H1 (cell line): Measurements from ENCODE around the gene FCRL2. TPM values are rescaled to one million over a fixed set of nuclear protein-coding genes. Genes with fewer than 3 reads are reported as not detected.

Experiments
- ATF2 ChIP-seq: IDR thresholded peaks from 2 replicates; pipeline ENCODE4 v1.6.1; 2012; ENCODE audit warnings: low read length, inconsistent platforms
- CEBPB ChIP-seq: IDR thresholded peaks from 2 replicates; pipeline ENCODE4 v1.6.1; 2012; ENCODE audit warnings: low read depth, low read length
- EP300 ChIP-seq, 2 experiments: IDR thresholded peaks; 1 replicate in 1 of 2; 2 replicates in 1 of 2; pipeline ENCODE4 v1.6.1; 2011 to 2012; ENCODE audit warnings: low read depth in 2 of 2, low read length in 2 of 2, mild to moderate bottlenecking in 2 of 2, borderline replicate concordance in 1 of 2, inconsistent platforms in 1 of 2, moderate library complexity in 1 of 2
- MAFK ChIP-seq: IDR thresholded peaks from 2 replicates; pipeline ENCODE4 v1.6.1; 2012; ENCODE audit warnings: low read depth, mild to moderate bottlenecking, improper control_type of control experiment, low read length
- PHF8 ChIP-seq: fragments of 200-600 bp; sonication (generic); conservative IDR thresholded peaks from 2 replicates; pipeline ENCODE4 v1.7.1; 2012; ENCODE audit warnings: low read depth, mild to moderate bottlenecking, inconsistent platforms, low read length, moderate library complexity
- SAP30 ChIP-seq: fragments of 300-600 bp; sonication (generic); IDR thresholded peaks from 2 replicates; pipeline ENCODE4 v1.7.1; 2012; ENCODE audit warnings: low read length, moderate library complexity, mild to moderate bottlenecking, inconsistent platforms; ENCODE audit not compliant: insufficient read depth, insufficient replicate concordance
- SIRT6 ChIP-seq: IDR thresholded peaks from one replicate; pipeline ENCODE4 v1.7.1; 2012; ENCODE audit warnings: low read length, inconsistent platforms
- SP1 ChIP-seq: IDR thresholded peaks from 2 replicates; pipeline ENCODE4 v1.6.1; 2011; ENCODE audit warnings: low read depth, low read length
- TBP ChIP-seq: IDR thresholded peaks from 2 replicates; pipeline ENCODE4 v1.6.1; 2011; ENCODE audit warnings: low read depth, low read length, improper control_type of control experiment
- polyA plus RNA-seq, 7 experiments: library from polyadenylated mRNA; depleted of rRNA in 3 of 7; stranded (reverse) in 5 of 7; unstranded in 2 of 7; fragments of >200 nt in 5 of 7; fragments of 200-250 nt in 2 of 7; gene quantifications; 1 replicate in 5 of 7; 2 replicates in 1 of 7; 4 replicates in 1 of 7; pipeline versions ENCODE4 v1.2.1 to v1.2.3, GENCODE V29; 2011 to 2013; ENCODE audit warnings: missing spikeins in 2 of 7, mixed read lengths in 2 of 7
- total RNA-seq: library from RNA; stranded (reverse); fragmentation: NEBNext Ultra II Directional; extraction: Animal tissue kit (Norgen Biotek cat#: 25700); gene quantifications from 2 replicates; pipeline ENCODE4 v1.2.1, GENCODE V29; 2021
- TF ChIP-seq, protein P1 (sequence below): fragments of 300-600 bp; sonication (generic); IDR thresholded peaks from 2 replicates; pipeline ENCODE4 v1.7.1; 2012; ENCODE audit warnings: low read length, moderate library complexity, mild to moderate bottlenecking, inconsistent platforms; ENCODE audit not compliant: insufficient replicate concordance

FCRL2 gene
- total and polyA plus RNA-seq, 2 of the 8 experiments (the other 6 are each of a cell fraction or from before 2014, with no cell fraction given) = not detected

DNA sequence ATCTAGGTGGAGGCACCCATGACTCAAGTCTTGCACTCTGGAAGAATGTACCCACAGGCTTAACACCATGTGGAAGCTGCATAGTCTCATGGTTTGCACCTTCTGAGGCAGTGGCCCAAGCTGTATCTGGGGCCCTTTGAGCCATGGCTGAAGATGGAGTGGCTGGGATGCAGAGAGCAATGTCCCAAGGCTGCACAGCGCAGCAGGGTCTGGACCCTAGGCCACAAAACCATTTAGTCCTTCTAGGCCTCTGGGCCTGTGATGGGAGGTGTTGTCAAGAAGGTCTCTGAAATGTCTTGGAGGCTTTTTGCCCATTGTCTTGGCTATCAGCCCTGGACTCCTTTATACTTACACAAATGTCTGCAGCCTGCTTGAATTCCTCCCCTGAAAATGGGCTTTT, 54.9 kb downstream of the FCRL2 start (continued):
- TF ChIP-seq, protein P1, sequence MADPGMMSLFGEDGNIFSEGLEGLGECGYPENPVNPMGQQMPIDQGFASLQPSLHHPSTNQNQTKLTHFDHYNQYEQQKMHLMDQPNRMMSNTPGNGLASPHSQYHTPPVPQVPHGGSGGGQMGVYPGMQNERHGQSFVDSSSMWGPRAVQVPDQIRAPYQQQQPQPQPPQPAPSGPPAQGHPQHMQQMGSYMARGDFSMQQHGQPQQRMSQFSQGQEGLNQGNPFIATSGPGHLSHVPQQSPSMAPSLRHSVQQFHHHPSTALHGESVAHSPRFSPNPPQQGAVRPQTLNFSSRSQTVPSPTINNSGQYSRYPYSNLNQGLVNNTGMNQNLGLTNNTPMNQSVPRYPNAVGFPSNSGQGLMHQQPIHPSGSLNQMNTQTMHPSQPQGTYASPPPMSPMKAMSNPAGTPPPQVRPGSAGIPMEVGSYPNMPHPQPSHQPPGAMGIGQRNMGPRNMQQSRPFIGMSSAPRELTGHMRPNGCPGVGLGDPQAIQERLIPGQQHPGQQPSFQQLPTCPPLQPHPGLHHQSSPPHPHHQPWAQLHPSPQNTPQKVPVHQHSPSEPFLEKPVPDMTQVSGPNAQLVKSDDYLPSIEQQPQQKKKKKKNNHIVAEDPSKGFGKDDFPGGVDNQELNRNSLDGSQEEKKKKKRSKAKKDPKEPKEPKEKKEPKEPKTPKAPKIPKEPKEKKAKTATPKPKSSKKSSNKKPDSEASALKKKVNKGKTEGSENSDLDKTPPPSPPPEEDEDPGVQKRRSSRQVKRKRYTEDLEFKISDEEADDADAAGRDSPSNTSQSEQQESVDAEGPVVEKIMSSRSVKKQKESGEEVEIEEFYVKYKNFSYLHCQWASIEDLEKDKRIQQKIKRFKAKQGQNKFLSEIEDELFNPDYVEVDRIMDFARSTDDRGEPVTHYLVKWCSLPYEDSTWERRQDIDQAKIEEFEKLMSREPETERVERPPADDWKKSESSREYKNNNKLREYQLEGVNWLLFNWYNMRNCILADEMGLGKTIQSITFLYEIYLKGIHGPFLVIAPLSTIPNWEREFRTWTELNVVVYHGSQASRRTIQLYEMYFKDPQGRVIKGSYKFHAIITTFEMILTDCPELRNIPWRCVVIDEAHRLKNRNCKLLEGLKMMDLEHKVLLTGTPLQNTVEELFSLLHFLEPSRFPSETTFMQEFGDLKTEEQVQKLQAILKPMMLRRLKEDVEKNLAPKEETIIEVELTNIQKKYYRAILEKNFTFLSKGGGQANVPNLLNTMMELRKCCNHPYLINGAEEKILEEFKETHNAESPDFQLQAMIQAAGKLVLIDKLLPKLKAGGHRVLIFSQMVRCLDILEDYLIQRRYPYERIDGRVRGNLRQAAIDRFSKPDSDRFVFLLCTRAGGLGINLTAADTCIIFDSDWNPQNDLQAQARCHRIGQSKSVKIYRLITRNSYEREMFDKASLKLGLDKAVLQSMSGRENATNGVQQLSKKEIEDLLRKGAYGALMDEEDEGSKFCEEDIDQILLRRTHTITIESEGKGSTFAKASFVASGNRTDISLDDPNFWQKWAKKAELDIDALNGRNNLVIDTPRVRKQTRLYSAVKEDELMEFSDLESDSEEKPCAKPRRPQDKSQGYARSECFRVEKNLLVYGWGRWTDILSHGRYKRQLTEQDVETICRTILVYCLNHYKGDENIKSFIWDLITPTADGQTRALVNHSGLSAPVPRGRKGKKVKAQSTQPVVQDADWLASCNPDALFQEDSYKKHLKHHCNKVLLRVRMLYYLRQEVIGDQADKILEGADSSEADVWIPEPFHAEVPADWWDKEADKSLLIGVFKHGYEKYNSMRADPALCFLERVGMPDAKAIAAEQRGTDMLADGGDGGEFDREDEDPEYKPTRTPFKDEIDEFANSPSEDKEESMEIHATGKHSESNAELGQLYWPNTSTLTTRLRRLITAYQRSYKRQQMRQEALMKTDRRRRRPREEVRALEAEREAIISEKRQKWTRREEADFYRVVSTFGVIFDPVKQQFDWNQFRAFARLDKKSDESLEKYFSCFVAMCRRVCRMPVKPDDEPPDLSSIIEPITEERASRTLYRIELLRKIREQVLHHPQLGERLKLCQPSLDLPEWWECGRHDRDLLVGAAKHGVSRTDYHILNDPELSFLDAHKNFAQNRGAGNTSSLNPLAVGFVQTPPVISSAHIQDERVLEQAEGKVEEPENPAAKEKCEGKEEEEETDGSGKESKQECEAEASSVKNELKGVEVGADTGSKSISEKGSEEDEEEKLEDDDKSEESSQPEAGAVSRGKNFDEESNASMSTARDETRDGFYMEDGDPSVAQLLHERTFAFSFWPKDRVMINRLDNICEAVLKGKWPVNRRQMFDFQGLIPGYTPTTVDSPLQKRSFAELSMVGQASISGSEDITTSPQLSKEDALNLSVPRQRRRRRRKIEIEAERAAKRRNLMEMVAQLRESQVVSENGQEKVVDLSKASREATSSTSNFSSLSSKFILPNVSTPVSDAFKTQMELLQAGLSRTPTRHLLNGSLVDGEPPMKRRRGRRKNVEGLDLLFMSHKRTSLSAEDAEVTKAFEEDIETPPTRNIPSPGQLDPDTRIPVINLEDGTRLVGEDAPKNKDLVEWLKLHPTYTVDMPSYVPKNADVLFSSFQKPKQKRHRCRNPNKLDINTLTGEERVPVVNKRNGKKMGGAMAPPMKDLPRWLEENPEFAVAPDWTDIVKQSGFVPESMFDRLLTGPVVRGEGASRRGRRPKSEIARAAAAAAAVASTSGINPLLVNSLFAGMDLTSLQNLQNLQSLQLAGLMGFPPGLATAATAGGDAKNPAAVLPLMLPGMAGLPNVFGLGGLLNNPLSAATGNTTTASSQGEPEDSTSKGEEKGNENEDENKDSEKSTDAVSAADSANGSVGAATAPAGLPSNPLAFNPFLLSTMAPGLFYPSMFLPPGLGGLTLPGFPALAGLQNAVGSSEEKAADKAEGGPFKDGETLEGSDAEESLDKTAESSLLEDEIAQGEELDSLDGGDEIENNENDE = no peak
- TF ChIP-seq SP1 = no peak
- no peak for TF ChIP-seq SAP30
- TF ChIP-seq ATF2 = no peak
- TF ChIP-seq CEBPB = no peak
- TF ChIP-seq PHF8 = no peak
- no peak for TF ChIP-seq TBP
- no peak for TF ChIP-seq MAFK
- no peak for TF ChIP-seq SIRT6
- no peak for TF ChIP-seq EP300 (IDR thresholded peaks at IDR 0.05; ENCODE audit: borderline replicate concordance in 1 of 2, low read depth in 2 of 2, low read length in 2 of 2)
